Uterus (tissue), 4 donors: ENCODE data around the gene CNIH2. TPM values are rescaled to one million over a fixed set of nuclear protein-coding genes. Genes with fewer than 3 reads are reported as not detected.

Experiments
- DNase-seq, 2 donors: peaks; one replicate each; pipeline ENCODE4 v3.0.0-alpha.2; 2019 to 2020
- H3K27ac ChIP-seq, 2 donors: fragments of 200-600 bp; sonication (generic); 1 replicate in 1 of 2; 2 replicates in 1 of 2; pipeline ENCODE4 v1.5.1; 2016 to 2018
- H3K27me3 ChIP-seq, 2 donors: fragments of 200-600 bp; sonication (generic); one replicate each; pipeline ENCODE4 v1.5.1; 2018 to 2019; ENCODE audit warnings: control low read depth in 1 of 2
- H3K36me3 ChIP-seq, 2 donors: fragments of 200-600 bp; sonication (generic); one replicate each; pipeline ENCODE4 v1.5.1; 2019; ENCODE audit warnings: control low read depth in 1 of 2
- H3K4me1 ChIP-seq, 2 donors: fragments of 200-600 bp; sonication (generic); one replicate each; pipeline ENCODE4 v1.5.1; 2018 to 2019; ENCODE audit warnings: control low read depth in 1 of 2
- H3K4me3 ChIP-seq, 2 donors: fragments of 200-600 bp; sonication (generic); 1 replicate in 1 of 2; 2 replicates in 1 of 2; pipeline ENCODE4 v1.5.1; 2018 to 2019; ENCODE audit warnings: mild to moderate bottlenecking in 1 of 2
- H3K9me3 ChIP-seq, 2 donors: fragments of 200-600 bp; sonication (generic); one replicate each; pipeline ENCODE4 v1.5.1; 2019; ENCODE audit warnings: control low read depth in 1 of 2
- CTCF ChIP-seq, 4 experiments: fragments of 200-600 bp in 2 of 4; fragments of 450-650 bp in 2 of 4; sonication (generic) in 2 of 4; IDR thresholded peaks; one replicate each; pipeline ENCODE4 v1.5.1; 2016 to 2019; ENCODE audit warnings: antibody characterized with exemption in 4 of 4, mild to moderate bottlenecking in 2 of 4, moderate library complexity in 1 of 4
- POLR2A ChIP-seq, 2 donors: fragments of 450-650 bp; IDR thresholded peaks; one replicate each; pipeline ENCODE4 v1.6.1; 2016; ENCODE audit warnings: antibody characterized with exemption in 2 of 2, mild to moderate bottlenecking in 1 of 2, moderate library complexity in 1 of 2
- intact Hi-C: fragments of 100-400 bp; cut with DNase I; formaldehyde crosslinking; loops from one replicate; pipeline ENCODE4 v1.15.1; 2023; ENCODE audit warnings: low total_unique reads
- total RNA-seq, 4 donors: library from RNA; depleted of rRNA in 3 of 4; stranded (reverse); fragments of >200 nt in 3 of 4; gene quantifications; one replicate each; pipeline versions ENCODE4 v1.1.0 to v1.2.4, GENCODE V29; 2014 to 2023
- donor health status: DM: yes; HTN: yes; CAD: no.

Gene CNIH2
- total RNA-seq, 4 donors from 2014 or later = 1.2 to 1.5 TPM; not detected in 2

GRCh38 chr11:66268952-66269905 is 8.7 kb upstream of the CNIH2 start:
- H3K27ac ChIP-seq = peak overlapping the region; percentile 97
- peak overlapping the region; percentile 59 to 97 for H3K4me3 ChIP-seq
- no peak for DNase-seq
- peaks cover 6 to 14% of the 10 kb centered on the region in 2 donors for H3K4me1 ChIP-seq
- intact Hi-C loops = no loop called here
- no peaks in the 10 kb centered on the region for H3K9me3 ChIP-seq
- H3K27me3 ChIP-seq = no peaks in the 10 kb centered on the region
- TF ChIP-seq POLR2A (IDR thresholded peaks at IDR 0.05) (no peak), CTCF (IDR thresholded peaks at IDR 0.05) (no peak)
- no peaks in the 10 kb centered on the region for H3K36me3 ChIP-seq

DNA sequence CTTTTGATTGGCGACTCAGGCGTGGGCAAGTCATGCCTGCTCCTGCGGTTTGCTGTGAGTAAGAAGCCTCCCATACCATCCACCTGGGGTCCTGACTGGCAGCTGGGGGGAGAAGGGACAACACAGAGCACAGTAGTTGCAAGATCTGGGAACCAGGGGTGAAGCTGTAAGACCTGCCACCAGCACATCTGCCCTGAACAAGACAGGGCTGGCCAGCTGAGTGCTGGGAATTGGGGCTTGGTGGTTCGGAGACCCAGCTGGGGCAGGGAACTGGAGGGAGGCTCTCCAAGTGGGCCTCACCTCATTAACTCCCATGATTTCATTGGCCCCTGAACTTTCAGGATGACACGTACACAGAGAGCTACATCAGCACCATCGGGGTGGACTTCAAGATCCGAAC is 6.2 kb upstream of the CNIH2 start:
- no peak for DNase-seq
- Histone ChIP-seq H3K4me1 (peaks cover 6 to 7% of the 10 kb centered on the region in 2 donors), H3K4me3 (no peak overlapping the region), H3K36me3 (no peaks in the 10 kb centered on the region), H3K27ac (no peak overlapping the region), H3K9me3 (no peaks in the 10 kb centered on the region), H3K27me3 (no peaks in the 10 kb centered on the region)
- no peak for TF ChIP-seq POLR2A (IDR thresholded peaks at IDR 0.05)
- TF ChIP-seq CTCF (IDR thresholded peaks at IDR 0.05) = no peak
- intact Hi-C loops = no loop called here

DNA sequence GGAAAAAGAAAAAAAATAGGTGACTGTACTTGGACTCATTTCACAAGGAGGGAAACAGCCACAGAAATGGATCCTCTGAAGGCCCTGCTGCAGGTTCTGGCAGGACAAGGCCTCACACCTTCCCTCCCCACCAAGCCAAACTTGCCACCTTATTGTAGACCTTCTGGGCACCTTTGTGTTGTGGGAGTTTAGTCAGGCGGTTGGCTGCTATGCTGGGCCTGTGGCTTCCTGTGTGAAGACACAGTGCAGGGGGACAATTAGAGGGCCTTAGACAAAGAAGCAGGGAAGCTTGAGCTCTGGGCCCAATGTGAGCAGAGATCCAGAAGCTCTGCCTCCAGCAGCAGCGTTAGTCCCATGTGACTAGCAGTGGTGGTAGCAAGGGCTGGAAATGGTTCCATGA is 5.4 kb upstream of the CNIH2 start:
- intact Hi-C loops = no loop called here
- no peak overlapping the region for H3K4me3 ChIP-seq
- H3K9me3 ChIP-seq = no peaks in the 10 kb centered on the region
- no peak for DNase-seq
- H3K36me3 ChIP-seq = no peaks in the 10 kb centered on the region
- peaks cover 6% of the 10 kb centered on the region in 2 donors for H3K4me1 ChIP-seq
- no peak overlapping the region for H3K27ac ChIP-seq
- no peak for TF ChIP-seq CTCF (IDR thresholded peaks at IDR 0.05)
- TF ChIP-seq POLR2A (IDR thresholded peaks at IDR 0.05) = no peak
- H3K27me3 ChIP-seq = no peaks in the 10 kb centered on the region

DNA sequence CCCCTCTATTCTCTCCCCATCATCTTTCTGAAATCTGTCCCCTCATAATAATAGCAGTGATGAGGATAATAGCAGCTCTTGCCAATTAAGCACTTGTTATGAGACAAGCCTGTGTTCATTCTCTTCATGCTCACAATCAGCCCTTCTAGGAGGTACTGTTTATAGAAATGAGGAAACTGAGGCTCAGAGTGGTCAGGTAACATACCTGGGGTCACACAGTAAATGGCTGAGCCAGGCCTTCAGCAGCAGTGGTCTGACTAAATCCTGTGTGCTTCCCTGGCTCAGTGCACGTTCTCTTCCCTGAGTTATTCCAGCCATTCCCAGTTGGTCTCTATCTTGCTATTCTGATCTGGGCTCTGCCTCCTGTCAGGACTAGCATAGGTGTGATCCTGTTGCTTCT is 3.8 kb upstream of the CNIH2 start:
- Histone ChIP-seq H3K9me3 (no peaks in the 10 kb centered on the region), H3K4me3 (no peak overlapping the region), H3K4me1 (peaks cover 6 to 16% of the 10 kb centered on the region in 2 donors), H3K36me3 (no peaks in the 10 kb centered on the region), H3K27me3 (no peaks in the 10 kb centered on the region), H3K27ac (no peak overlapping the region)
- intact Hi-C loops = no loop called here
- TF ChIP-seq CTCF (IDR thresholded peaks at IDR 0.05) = no peak
- TF ChIP-seq POLR2A (IDR thresholded peaks at IDR 0.05) = no peak
- DNase-seq = no peak

- DNase-seq = no peak
- H3K4me3 ChIP-seq = no peak overlapping the region
- no peaks in the 10 kb centered on the region for H3K9me3 ChIP-seq
- H3K27me3 ChIP-seq = no peaks in the 10 kb centered on the region
- H3K27ac ChIP-seq = no peak overlapping the region
- peaks cover 4 to 10% of the 10 kb centered on the region in 2 donors for H3K4me1 ChIP-seq
- no peaks in the 10 kb centered on the region for H3K36me3 ChIP-seq
- intact Hi-C loops = no loop called here
- TF ChIP-seq POLR2A (IDR thresholded peaks at IDR 0.05) (no peak), CTCF (IDR thresholded peaks at IDR 0.05) (no peak)
Observed at GRCh38 chr11:66275396-66275795, 2.6 kb upstream of the CNIH2 start.
